ENCODE results near the gene PBRM1.
A peak's percentile ranks its signal among the peaks of the same experiment; 100 is the strongest.

Gene PBRM1

DNA sequence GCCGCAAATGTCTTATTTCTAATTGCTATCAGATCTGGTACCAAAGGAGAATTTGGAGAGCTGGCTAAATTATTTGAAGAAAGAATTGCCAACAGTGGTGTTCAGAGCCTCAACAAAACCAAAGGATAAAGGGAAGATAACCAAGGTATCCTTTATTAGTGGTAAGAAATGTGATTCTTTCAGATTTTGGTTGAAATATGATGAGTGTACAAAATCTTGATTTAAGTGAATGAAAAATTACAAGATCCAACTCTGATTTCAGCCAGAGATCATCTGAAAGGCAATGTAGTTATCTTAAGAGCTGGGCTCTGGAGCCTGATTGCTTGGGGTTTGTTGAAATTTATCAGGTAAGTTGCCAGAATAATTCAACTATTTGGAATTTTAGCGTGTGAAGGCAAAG is 4.8 kb upstream of the PBRM1 start:
- no peak overlapping the region for H3K4me3 ChIP-seq (ENCODE audit: low read depth, low read length)
- no peak for DNase-seq (ENCODE audit: low read depth)
- TF ChIP-seq, protein P1, sequence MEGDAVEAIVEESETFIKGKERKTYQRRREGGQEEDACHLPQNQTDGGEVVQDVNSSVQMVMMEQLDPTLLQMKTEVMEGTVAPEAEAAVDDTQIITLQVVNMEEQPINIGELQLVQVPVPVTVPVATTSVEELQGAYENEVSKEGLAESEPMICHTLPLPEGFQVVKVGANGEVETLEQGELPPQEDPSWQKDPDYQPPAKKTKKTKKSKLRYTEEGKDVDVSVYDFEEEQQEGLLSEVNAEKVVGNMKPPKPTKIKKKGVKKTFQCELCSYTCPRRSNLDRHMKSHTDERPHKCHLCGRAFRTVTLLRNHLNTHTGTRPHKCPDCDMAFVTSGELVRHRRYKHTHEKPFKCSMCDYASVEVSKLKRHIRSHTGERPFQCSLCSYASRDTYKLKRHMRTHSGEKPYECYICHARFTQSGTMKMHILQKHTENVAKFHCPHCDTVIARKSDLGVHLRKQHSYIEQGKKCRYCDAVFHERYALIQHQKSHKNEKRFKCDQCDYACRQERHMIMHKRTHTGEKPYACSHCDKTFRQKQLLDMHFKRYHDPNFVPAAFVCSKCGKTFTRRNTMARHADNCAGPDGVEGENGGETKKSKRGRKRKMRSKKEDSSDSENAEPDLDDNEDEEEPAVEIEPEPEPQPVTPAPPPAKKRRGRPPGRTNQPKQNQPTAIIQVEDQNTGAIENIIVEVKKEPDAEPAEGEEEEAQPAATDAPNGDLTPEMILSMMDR (IDR thresholded peaks at IDR 0.05; ENCODE audit: control insufficient read depth, extremely low read depth, insufficient read depth), result no peak

DNA sequence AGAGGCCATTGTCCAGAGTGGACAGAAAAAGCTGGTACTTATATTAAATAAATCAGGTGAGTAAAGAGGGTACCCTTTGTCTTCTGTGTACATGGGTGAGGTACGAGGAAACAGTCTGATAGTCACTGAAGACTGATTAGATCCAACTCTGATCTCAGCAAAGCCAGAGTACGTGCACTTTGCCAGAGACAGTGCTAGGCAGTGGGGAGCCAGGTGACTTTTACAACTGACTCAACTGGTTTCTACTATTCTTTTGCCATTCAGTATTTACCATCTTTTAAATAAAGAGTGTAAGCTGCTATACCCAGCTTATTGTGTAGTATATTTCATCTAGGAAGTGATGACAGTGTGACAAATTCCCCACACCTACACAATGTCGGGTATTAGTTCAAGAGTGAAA is 3.4 kb upstream of the PBRM1 start:
- H3K4me3 ChIP-seq (ENCODE audit: low read depth, low read length), result peak overlapping the region; percentile 85
- TF ChIP-seq, protein P1 (IDR thresholded peaks at IDR 0.05; ENCODE audit: control insufficient read depth, extremely low read depth, insufficient read depth), result no peak
- peak; percentile 65 for DNase-seq (ENCODE audit: low read depth)

DNA sequence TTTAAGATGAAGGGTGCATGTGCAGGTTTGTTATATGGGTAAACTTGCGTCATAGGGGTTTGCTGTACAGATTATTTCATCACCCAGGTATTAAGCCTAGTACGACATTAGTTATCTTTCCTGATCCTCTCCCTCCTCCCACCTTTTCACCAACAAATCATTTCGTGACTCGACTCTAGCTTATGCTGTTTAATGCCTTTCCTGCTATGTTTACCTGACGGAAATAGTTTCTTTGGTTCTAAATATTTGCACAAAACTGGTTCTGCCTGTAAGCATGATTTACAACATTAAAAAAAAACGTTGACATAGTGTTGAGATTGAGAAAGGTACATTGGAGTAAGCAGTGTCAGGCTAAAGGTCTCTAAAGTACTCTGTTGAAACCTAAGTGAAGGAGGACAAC is 2.6 kb upstream of the PBRM1 start:
- peak overlapping the region; percentile 85 for H3K4me3 ChIP-seq (ENCODE audit: low read depth, low read length)
- TF ChIP-seq, protein P1 (IDR thresholded peaks at IDR 0.05; ENCODE audit: control insufficient read depth, extremely low read depth, insufficient read depth), result no peak
- peak; percentile 94 for DNase-seq (ENCODE audit: low read depth)

DNA sequence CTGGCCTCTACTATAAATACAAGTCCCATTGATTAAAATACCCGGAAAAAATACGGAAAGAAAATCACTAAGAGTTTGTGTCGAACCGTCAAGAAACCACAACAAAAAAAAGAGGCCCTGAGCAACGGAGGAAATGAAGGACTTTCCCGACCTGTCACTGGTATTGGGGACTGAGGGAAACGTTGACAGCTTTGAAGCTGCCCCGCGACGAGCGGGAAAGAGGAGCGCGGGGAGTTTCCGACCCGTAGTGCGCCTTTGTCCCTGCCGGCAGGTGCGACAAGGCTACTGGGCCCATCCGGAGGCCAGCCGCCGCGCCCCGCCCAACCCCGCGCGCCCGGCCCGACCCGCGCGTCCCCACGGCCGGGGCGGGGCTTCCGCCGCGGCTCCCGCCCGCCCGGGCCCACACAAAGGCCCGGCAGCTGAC is 416 bp downstream of the PBRM1 start:
- H3K4me3 ChIP-seq (ENCODE audit: low read depth, low read length), result peak overlapping the region; percentile 87
- TF ChIP-seq, protein P1 (IDR thresholded peaks at IDR 0.05; ENCODE audit: control insufficient read depth, extremely low read depth, insufficient read depth), result no peak
- no peak for DNase-seq (ENCODE audit: low read depth)

DNA sequence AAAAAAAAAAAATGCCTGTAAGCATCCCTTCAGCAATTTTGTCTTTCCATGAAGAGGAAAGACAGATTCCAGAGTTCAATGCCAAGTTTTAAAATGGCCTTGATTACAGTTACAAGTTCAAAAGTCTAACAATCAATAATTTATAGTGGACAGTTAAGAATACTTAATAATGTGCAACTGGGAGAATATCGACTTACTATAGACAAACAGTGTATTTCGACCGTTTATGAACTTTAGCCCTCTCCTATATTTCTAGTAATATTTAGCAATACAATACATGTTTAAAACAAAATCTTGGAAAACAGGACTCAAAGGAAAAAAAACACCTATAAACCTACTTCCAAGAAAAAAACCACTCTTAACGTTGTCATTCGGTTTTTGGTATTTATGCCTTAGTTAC is 1.5 kb downstream of the PBRM1 start:
- TF ChIP-seq, protein P1 (IDR thresholded peaks at IDR 0.05; ENCODE audit: control insufficient read depth, extremely low read depth, insufficient read depth), result no peak
- H3K4me3 ChIP-seq (ENCODE audit: low read depth, low read length), result peak overlapping the region; percentile 87
- no peak for DNase-seq (ENCODE audit: low read depth)

DNA sequence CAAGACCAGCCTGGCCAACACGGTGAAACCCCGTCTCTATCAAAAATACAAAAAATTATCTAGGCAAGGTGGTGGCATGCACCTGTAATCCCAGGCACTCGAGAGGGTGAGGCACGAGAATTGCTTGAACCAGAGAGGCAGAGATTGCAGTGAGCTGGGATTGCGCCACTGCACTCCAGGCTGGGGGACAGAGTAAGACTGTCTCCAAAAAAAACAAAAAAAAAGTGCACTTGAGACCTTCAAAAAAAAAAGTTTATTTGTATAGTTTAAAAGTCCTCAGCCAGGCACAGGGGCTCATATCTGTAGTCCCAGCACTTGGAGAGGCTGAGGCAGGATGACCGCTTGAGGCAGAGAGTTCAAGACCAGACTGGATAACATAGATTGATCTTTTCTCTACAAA is 2.1 kb downstream of the PBRM1 start:
- no peak for DNase-seq (ENCODE audit: low read depth)

DNA sequence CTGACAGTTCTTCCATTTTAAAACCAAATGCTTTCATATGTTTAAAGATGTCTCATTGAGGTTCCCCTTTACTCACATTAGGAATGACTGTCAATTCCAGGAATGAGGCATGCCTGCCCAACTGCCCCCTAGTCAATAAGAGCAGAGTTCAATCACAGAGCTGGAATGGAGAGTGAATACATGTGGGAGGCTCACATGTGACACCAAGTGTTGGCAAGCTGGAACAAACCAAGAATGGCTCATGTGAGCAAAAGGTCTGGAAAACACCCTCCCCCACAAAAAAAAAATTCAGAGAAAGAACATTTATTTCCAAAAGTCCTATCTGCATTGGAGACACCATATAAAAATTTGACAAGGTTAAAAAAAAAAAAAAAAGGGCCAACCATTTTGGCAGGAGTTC is 3.7 kb downstream of the PBRM1 start:
- DNase-seq (ENCODE audit: low read depth), result no peak
- no peak overlapping the region for H3K4me3 ChIP-seq (ENCODE audit: low read depth, low read length)
- TF ChIP-seq, protein P1 (IDR thresholded peaks at IDR 0.05; ENCODE audit: control insufficient read depth, extremely low read depth, insufficient read depth), result peak; percentile 37; the same call in 1 of the 2 replicates

More for the DNA sequence above, 2.1 kb downstream of the PBRM1 start:
- no peak overlapping the region for H3K4me3 ChIP-seq (ENCODE audit: low read depth, low read length)
- TF ChIP-seq, protein P1 (IDR thresholded peaks at IDR 0.05; ENCODE audit: control insufficient read depth, extremely low read depth, insufficient read depth), result no peak

Measured in LNCaP clone FGC (cell line).